ENCODE measurements around the gene CFL1.

Gene CFL1

GRCh38 chr11:65857500-65857852, 504 bp downstream of the CFL1 start:
- H3K36me3 ChIP-seq, result peaks cover 72% of the 10 kb centered on the region
- DNase-seq, result peak; percentile 55
- H3K27me3 ChIP-seq (ENCODE audit: insufficient read depth, low read depth, severe bottlenecking), result no peaks in the 10 kb centered on the region
- no peaks in the 10 kb centered on the region for H3K9me3 ChIP-seq (ENCODE audit: severe bottlenecking)
- peak overlapping the region; percentile 96 for H3K4me3 ChIP-seq (ENCODE audit: low read depth, low read length)
- TF ChIP-seq CTCF (IDR thresholded peaks at IDR 0.05; ENCODE audit: low read depth, low read length), result no peak
- H3K27ac ChIP-seq, result peak overlapping the region; percentile 99

- DNase-seq, result peak; percentile 67
- Histone ChIP-seq H3K36me3 (peaks cover 72% of the 10 kb centered on the region), H3K27me3 (ENCODE audit: insufficient read depth, low read depth, severe bottlenecking) (no peaks in the 10 kb centered on the region), H3K9me3 (ENCODE audit: severe bottlenecking) (no peaks in the 10 kb centered on the region), H3K27ac (peak overlapping the region; percentile 99), H3K4me3 (ENCODE audit: low read depth, low read length) (peak overlapping the region; percentile 96)
- no peak for TF ChIP-seq CTCF (IDR thresholded peaks at IDR 0.05; ENCODE audit: low read depth, low read length)
Measured at GRCh38 chr11:65856689-65857499, 1.1 kb downstream of the CFL1 start.

GRCh38 chr11:65855927-65856363, 2.0 kb downstream of the CFL1 start:
- H3K4me3 ChIP-seq (ENCODE audit: low read depth, low read length), result no peak overlapping the region
- H3K9me3 ChIP-seq (ENCODE audit: severe bottlenecking), result peaks cover 5% of the 10 kb centered on the region
- no peaks in the 10 kb centered on the region for H3K27me3 ChIP-seq (ENCODE audit: insufficient read depth, low read depth, severe bottlenecking)
- TF ChIP-seq CTCF (IDR thresholded peaks at IDR 0.05; ENCODE audit: low read depth, low read length), result no peak
- no peak overlapping the region for H3K27ac ChIP-seq
- no peak for DNase-seq
- H3K36me3 ChIP-seq, result peaks cover 73% of the 10 kb centered on the region

- no peak for DNase-seq
- Histone ChIP-seq H3K9me3 (ENCODE audit: severe bottlenecking) (peaks cover 5% of the 10 kb centered on the region), H3K27ac (no peak overlapping the region), H3K36me3 (peaks cover 70% of the 10 kb centered on the region), H3K27me3 (ENCODE audit: insufficient read depth, low read depth, severe bottlenecking) (no peaks in the 10 kb centered on the region), H3K4me3 (ENCODE audit: low read depth, low read length) (no peak overlapping the region)
- no peak for TF ChIP-seq CTCF (IDR thresholded peaks at IDR 0.05; ENCODE audit: low read depth, low read length)
Measured at GRCh38 chr11:65854852-65855837, 2.8 kb downstream of the CFL1 start.

- no peak for TF ChIP-seq CTCF (IDR thresholded peaks at IDR 0.05; ENCODE audit: low read depth, low read length)
- no peaks in the 10 kb centered on the region for H3K27me3 ChIP-seq (ENCODE audit: insufficient read depth, low read depth, severe bottlenecking)
- H3K9me3 ChIP-seq (ENCODE audit: severe bottlenecking), result peaks cover 5% of the 10 kb centered on the region
- H3K4me3 ChIP-seq (ENCODE audit: low read depth, low read length), result no peak overlapping the region
- no peak for DNase-seq
- H3K36me3 ChIP-seq, result peaks cover 70% of the 10 kb centered on the region
- H3K27ac ChIP-seq, result no peak overlapping the region
Measured at GRCh38 chr11:65854161-65854592, 3.8 kb downstream of the CFL1 start.
